ENCODE data around the gene PPIP5K1.
"Not testable (repeated sequence)": the region's sequence is repeated elsewhere in the genome, so short reads cannot be mapped to it uniquely, and the experiment has no call there.

- TF ChIP-seq CTCF (IDR thresholded peaks at IDR 0.05; ENCODE audit: borderline replicate concordance, extremely low read depth, low read length, poor library complexity, severe bottlenecking); EZH2 (IDR thresholded peaks at IDR 0.05; ENCODE audit: borderline replicate concordance, low read depth, low read length, severe bottlenecking): not testable (repeated sequence)
These were observed 57.2 kb downstream of the PPIP5K1 start for GRCh38 chr15:43532826-43533225.

Data from DND-41 (cell line).